NCI-H1092 treated with DMSO at 0.1 percent for 48 hours (cell line): ENCODE results near the gene RALGPS1.
A peak's percentile ranks its signal among the peaks of the same experiment; 100 is the strongest.

Experiments used
- DNase-seq: peaks from one replicate; lab custom pipeline; 2025; lab: John Stamatoyannopoulos, UW

RALGPS1 gene

DNA sequence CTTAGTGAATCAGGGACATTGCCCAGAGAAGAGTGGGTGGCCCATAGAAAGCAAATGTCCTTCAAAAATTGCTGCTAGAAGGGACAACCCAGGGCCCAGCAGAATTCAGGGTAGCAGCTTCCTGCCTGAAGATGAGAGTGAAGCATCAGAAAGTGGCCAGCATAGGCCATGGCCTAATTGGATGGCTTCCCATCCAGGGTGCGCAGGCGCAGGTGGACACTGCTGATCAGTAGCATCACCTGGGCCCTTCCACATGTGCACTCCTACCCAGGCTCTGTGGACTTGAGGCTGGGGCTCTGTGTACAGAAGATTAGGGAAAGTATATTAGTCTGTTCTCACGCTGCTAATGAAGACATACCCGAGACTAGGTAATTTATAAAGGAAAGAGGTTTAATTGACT, 291.4 kb downstream of the RALGPS1 start:
- no peak for DNase-seq

DNA sequence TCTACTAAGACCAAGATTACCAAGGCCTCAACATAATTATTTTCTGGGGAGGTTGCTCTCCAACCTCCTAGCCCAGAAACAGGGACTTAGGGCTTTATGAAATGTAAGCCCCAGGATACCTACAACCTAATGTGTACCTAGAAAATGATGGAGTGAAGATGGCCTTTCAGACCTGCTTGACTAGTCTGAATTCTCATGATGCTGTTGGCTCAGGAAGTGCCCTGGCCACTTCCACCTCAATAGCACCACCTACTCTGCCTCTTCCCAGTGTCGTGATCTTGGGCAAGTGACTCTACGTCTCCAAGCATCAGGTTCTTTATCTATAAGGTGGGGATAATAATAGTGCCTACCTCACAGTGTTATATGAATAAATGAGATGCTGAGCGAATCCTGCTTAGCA, 292.1 kb downstream of the RALGPS1 start:
- DNase-seq = no peak

DNA sequence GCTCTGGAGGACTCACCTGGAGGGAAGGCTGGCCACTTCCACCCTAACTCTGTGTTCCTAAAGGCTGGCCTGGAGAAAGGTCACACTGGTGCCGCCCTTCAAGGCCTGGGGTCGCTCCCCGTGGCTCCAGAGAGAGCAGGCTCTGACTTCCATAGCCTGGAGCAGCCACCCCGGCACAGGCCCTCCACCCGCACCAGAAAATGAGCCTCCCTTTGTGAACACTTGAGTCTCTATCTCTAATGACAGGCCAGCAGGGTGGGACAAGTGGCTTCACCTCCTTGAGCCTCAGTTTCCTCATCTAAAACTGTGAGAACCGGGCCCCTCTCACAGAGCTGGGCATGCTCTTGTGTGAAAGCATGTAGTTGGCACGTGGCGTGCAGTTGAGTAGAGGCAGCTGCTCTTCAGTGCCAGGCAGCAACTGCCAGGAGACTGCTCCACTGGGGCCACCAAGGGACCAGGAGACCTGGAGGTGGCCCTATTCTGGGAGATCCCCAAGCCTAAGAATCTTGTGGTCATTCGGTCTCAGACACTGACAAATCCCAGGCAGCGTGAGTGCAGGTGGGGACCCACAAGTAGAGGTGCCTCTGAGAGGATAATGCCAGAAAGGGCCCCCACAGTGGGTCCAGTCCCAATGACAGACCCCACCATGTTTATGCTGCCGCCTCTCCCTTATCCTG, 293.3 kb downstream of the RALGPS1 start:
- no peak for DNase-seq

DNA sequence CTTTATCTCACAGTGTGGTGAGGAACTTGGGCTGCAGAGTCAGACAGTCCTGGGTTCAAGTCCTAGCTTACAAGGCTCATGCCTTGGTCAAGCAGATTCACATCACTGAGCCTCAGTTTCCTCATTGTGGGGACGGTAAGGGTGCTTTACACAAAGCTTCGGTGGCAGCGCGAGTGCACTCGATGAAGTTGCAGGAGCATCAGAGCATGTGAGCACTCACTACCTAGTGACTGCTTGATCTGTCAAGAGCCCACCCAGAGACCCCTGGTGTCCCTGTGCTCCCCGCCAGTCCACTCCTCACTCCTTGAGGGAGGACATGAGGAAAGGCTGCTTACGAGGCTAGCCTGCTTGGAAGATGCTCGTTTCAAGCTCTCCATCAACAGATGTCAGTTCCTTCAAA, 293.8 kb downstream of the RALGPS1 start:
- DNase-seq = no peak

DNA sequence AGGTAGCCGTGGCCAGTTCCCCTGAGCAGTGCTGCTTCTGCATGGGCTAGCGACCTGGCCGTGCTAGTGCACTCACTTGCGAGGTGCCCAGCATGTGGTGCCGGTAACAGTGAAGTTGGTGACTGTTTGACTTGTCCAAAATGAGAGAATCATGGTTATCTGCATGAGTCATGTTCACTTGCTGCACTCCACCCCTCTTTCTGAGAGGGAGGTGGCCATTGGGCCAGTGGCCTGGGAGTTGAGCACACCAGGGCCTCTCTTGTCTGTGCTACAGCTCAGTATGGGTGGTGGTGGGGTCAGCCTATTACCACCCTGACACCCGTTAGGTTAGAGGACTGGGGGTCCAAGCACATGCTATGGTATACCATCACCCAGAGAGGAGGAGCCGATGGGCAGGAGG, 294.6 kb downstream of the RALGPS1 start:
- no peak for DNase-seq

DNA sequence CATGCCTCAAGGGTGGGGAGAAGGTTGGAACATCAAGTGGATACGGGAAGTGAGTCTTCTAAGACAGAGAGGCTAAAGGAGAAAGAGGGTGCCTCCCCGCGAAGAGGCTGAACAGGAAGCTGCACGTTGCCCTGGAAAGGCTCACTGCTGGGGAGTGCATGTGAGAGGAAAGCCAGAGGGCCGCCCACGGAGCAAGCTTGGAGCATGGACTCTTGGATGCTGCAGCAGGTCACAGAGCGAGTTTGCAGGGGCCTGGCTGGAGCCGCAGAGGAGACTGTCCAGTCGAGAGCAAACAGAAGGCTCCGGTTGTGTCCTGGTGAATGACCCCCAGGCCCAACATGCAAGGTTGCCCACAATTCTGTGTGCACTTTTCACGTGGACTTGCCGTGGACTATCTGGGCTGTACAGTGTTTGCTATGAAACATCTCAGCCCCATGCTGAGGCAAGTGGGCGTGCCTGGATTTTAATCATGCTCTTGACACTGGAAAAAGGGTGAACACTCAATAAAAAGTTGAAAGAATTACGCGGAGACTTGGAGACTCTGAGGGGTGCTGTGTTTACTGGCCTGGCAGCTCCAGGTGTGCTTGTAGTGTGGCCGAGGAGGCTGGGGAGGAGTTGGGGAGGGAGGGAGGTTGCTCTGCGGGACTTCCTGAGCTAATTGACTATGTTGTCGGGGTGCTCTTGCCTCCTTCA, 295.5 kb downstream of the RALGPS1 start:
- DNase-seq = no peak

DNA sequence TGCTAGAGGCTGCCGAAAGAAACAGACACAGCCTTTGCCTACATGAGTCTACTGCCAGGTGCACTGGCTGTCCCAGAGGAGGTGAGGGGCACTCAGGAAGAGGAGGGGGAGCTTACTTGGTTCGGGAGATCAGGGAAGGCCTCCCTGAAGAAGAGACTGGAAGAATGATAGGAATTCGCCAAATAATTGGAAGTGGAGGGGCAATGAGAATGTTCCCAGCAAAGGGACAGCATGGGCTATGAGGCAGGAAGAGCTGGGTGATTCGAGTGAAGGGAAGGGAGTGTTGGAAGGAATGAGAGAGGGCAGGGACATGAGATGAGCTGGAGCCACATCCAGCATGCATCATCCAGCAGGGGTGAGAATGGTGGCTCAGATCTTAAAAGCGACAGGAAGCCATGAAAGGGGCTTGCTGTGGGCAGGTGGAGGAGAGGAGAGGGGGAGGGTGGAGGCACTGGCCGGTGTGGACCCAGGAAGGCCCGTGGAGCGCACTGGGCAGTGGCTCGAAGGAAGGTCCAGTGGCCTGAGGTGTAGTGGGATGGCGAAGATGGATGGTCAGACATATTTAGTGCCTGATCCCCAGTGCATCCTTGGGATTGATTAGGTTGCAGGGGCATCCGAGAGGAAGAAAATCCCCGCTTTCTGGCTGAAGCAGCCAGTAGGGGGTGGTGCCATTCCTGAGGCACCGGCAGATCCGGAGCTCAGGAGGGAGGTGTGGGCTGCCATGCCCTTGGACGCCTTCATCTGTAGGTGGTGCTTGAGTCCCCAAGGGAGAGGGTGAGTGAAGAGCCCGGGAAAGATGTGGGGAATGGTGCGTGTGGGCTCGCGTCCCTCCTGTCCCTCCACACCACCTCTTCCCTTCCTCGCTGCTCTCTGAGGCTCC, 296.5 kb downstream of the RALGPS1 start:
- DNase-seq = no peak

DNA sequence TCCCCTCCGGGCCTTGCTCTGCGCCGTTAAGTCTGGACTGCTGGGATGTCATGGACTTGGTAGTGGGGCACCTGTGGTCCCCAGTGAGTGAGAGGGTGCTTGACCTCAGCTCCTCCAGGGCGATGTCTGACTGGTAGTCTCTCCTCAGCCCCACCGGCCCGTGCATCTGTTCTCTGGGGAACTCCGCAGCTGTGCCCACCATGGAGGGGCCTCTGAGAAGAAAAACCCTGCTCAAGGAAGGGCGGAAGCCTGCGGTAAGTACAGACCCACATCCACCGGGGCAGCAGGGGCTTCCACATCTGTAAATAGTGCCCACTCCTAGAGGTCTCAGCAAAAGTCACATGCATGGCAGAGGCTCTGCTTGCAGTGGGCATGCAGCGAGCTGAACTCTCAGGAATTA, 297.4 kb downstream of the RALGPS1 start:
- no peak for DNase-seq

DNA sequence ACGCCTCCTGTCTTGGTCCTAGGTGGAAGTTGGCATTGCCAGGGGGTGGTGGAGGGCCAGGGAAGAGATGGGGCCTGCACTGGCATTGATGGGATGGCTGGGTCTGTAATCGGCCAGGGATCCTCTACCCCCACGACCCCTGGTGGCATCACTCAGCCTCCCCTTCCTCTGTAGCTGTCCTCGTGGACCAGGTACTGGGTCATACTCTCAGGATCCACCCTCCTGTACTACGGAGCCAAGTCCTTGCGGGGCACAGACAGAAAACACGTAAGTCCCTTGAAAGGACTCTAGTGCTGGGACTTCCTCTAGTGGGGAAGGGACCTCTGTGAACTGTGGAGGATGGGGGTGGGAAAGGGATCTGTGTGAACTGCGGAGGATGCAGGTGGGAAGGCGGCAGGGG, 297.9 kb downstream of the RALGPS1 start:
- DNase-seq = no peak

DNA sequence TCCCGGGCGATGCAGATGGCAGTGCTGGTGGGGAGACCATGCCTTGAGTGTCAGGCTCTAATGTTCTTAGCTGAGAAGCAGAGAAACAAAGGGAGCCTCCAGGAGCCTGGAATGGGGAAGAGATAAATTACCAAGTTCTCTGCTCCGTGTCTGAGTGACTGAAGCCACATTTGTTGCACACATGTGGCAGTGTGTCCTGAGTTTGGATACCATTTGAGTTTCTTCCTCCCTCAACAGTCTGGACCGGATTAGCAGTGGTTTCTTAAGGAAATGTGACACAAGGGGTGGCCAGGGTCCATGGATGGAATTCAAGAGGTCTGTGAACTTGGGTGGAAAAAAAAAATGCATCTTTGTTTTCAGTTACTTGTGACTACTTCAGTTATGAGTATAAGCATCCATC, 299.3 kb downstream of the RALGPS1 start:
- no peak for DNase-seq

DNA sequence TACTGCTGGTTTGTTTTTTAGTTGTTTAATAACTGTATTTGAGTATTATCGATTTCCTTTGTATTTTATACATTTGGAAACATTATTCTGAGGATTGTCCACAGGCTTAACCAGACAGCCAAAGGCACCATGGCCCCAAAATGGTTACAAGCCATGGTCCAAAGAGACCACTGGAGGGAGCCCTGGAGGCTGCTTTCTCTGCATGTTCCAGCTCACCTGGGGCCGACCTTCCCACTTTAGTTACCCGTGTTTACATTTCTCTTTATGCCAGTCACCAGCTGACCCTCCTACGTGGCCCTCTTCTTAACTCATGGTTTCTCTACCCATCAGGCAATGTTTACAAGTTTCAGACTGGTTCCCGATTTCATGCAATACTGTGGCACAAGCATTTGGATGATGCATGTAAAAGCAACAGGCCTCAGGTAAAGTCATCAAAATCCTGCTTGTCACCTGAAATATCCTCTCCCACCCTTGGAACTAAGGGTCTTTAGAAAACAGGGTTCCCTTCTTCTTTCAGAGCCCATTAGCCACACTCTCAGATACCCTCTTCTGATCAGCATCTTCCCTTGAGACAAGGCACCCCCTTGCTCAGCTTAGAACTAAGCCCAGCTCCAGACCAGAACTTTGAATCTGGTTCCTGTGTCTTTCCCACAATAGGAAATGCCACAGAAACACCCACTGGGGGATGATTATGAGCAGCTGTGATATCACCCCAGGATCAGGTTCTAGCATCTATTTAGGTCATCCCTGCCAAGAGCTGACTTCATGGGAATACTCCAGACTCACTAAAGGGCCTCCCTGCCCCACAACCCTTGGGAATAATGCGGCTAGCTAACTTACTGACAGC, 300.1 kb downstream of the RALGPS1 start:
- peak; percentile 56 for DNase-seq

DNA sequence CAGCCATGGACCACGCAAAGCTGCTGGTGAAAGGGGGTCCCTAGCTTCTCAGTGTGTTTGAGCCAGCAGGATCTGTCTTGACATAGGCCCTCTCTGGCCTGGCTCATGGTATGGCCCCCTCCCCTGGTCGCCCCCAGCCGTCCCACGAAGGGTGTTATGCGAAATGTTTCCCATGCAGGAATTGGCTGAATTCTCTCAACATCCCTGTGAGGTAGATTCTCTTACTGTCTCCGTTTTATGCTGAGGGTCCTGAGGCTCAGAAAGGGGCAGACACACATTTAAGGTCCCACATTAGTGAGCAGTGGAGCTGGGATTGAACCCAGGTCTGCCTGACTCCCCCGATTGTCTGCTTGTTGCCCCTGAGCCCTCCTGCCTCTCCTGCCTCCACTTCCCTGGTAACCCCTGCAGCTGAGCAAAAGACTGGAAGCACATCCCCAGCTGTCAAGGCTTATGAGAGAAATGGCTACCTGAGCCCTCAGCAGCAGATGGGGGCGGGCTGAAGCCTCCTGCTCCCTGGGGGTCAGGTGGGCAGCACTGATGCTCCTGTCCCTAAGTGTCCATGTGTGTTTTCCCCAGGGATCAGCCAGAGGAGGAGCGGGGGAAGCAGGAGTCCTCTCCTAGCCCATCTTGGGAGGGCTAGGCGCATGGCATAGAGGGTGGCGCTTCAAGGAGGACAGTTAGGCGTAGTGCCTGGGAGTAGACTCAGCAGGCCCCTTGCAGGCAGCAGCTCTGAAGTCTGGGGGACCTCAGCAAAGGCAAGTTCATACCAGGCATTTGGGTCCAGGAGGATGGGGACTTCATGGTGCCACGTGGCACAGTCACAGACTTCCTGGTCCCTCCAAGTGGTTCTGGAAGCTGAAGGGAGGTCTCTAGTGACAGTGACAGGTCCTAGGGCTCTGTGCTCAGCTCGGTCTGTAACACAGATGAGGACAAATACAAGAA, 301.0 kb downstream of the RALGPS1 start:
- DNase-seq = no peak

DNA sequence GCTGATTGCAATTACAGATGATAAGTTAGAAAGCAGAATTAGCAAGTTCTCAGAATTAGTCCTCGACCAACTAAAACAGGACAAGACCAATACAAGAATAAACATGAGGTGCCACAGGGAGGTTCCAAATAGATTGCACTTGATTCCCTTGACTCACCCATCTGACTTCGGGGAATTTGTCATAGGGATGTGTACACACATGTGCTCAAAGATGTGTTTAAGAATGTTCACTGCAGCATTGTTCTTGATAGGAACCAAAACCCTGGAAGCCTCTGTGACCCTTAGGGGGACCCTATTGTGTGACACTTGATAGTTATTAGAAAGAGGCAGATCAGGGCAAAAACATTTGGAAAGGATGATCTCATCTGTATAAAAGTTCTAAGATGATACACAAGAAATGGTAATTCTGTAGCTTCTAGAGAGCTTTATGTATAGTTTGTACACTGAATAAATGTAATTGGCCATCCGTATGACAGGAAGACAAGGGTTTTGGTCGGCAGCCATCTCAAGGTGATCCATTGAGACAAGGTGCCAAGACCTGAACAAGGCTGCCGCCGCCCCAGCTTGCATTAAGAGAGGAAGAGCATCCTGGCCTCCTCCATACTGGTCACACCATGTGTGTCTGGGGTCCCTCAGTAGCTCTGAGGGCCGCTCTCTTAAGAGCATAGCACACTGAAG, 301.8 kb downstream of the RALGPS1 start:
- DNase-seq = no peak

DNA sequence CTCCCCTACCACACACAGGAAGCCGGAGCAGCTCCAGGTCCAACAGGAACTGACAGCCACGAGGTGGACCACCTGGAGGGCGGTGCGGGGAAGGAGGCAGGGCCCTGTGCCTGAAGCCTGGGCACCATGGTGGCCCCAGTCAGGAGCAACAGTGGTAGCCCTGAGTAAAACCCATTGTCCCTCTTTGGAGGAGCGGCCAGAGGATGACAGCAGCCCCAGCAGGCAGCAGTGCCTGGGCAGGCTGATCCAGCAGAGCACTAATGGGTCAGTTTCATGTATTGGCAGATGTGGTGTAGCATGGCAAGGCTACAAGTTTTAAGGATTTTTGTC, 302.3 kb downstream of the RALGPS1 start:
- no peak for DNase-seq

DNA sequence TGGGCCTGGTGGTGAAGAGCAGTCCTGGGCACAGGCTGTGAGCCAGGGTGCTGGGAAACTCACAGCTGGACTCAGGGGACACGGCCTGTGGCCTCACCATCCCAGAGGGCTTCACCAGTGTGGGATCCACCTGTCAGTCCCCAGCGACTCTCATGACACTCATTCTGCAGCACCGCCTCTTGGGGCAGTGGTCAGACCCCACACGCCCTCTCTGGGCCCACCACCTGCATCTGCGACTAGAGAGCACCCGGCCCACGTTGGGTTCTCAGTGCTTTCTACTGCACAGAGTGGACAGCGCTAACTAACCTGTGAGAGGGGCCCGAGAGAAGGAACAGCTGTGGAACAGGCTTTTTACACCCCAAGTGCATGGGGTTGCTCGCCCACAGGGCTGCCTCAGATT, 304.2 kb downstream of the RALGPS1 start:
- DNase-seq = no peak

DNA sequence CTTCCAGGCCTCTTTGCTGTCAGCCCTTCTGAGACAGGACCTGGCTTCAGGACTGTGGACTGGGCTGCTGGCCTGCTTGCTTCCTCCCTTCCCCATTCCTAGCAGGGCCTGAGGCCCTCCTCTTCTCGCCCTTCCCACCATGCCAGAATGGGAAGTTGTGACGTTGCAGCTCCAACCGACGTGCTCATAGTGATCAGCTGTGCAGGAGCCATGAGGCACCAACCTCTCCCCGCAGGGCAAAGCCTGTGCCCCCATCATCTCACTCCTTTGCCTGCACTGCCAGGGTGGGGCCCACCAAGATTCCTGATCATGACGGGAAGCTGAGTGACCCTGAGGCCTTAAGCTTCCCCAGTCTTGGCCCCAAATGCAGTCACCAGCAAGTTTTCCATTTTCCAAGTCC, 304.9 kb downstream of the RALGPS1 start:
- no peak for DNase-seq

DNA sequence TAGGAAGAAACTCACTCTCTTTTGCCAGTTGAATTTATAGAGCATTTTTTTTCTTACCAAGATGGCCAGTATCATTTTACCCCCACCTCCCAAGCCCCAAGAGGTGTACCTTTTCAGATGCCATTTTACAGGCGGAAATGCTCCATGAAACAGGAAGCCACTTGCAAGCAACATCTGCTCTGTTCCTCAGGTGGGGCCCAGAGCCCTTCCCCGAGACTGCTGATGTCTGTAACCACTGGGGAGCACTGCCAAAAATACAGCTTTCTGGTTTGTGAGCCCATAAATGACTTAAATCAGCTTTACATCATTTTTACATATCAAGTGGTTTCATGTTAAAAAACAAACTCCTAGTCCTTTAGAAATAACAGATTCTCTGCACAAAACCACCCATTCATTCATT, 307.1 kb downstream of the RALGPS1 start:
- DNase-seq = no peak

DNA sequence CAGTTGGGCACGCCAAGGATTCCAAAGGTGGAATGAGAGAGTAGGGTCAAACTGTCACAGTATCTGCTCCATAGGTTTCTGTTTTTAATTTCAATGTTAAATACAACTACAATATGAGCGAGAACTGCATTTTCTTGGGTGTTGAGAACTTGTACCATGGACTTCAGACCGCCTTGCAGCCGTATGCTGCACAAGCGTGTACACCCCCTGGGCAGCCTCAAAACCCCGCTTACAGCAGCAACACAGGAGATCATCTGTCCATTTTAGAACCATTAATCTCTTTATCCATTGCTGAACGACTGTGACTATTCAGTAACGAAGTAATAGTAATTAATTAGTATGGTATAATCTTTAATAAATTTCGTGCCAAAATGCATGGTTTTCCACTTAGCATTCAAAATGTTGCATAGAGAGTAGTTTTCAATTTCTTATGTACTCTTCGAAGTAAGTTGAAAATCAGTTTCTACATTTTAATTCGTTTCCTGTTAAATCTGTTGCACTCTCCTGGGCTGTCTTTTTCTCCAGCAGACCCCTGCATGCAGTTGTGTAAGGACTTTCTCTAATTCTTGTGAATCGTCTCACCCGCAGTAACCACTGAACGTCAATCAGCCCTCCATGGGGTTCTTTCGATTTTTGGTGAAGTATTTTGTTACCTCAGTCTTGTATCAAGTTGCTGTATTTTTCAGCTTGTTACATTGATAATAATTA, 308.0 kb downstream of the RALGPS1 start:
- DNase-seq = no peak

DNA sequence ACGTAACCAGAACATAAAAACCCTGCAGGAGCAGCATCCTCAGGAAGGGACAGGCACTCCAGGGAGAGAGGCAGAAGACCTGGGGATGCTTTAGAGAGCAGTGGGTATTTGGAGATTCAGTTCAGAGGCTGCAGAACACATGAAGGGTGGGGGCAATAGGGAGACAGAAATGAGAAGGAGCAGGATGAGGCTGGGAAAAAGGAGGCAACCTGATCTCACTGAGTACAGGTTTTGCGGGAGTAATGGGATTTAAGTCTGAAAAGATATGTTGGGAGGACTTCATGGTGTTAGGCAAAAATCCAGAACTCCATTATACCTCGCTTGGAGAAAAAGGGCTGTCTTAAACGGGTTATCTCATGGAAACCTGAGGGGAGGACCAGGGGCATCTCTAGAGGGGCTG, 308.7 kb downstream of the RALGPS1 start:
- DNase-seq = no peak

DNA sequence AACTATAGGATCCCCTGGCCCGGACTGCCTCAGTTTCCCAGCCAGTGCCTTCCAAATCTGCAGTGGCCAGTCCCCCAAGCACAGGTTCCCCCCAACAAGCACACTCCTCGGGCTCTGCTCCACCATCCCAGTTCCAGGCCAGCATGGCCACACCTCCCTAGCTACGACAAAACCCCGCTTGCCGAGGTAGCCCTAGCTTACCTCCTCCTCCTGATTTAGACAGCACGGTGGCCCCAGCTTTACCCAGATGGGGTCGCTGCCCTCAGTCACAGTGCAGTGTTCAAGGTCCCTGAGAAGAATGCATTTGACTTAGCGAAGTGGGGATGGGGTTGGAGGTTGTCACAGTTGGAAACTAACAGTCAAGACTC, 309.2 kb downstream of the RALGPS1 start:
- DNase-seq = no peak
